ENCODE results near the gene SLAMF9.
A peak's percentile ranks its signal among the peaks of the same experiment; 100 is the strongest.

Gene SLAMF9

GRCh38 chr1:159932296-159933285 lies 21.4 kb downstream of the SLAMF9 start:
- DNase-seq (ENCODE audit: low spot score): no peak

GRCh38 chr1:159931795-159932173 lies 22.3 kb downstream of the SLAMF9 start:
- DNase-seq (ENCODE audit: low spot score): no peak

GRCh38 chr1:159931101-159931794 lies 22.8 kb downstream of the SLAMF9 start:
- DNase-seq (ENCODE audit: low spot score): no peak

- no peak for DNase-seq (ENCODE audit: low spot score)
Observed at GRCh38 chr1:159930634-159931033, 23.4 kb downstream of the SLAMF9 start.

- no peak for DNase-seq (ENCODE audit: low spot score)
Observed at GRCh38 chr1:159930216-159930615, 23.8 kb downstream of the SLAMF9 start.

GRCh38 chr1:159929155-159930051 lies 24.6 kb downstream of the SLAMF9 start:
- no peak for DNase-seq (ENCODE audit: low spot score)

- no peak for DNase-seq (ENCODE audit: low spot score)
Observed at GRCh38 chr1:159928491-159929050, 25.5 kb downstream of the SLAMF9 start.

- no peak for DNase-seq (ENCODE audit: low spot score)
Observed at GRCh38 chr1:159927849-159928431, 26.1 kb downstream of the SLAMF9 start.

- DNase-seq (ENCODE audit: low spot score): no peak
Observed at GRCh38 chr1:159927211-159927848, 26.7 kb downstream of the SLAMF9 start.

- DNase-seq (ENCODE audit: low spot score): no peak
Observed at GRCh38 chr1:159925719-159926078, 28.3 kb downstream of the SLAMF9 start.

- peak; percentile 94 for DNase-seq (ENCODE audit: low spot score)
Observed at GRCh38 chr1:159924791-159925718, 29.0 kb downstream of the SLAMF9 start, which contains the start of gene TAGLN2. Gene TAGLN2 (minus strand): TSS chr1:159925507. CDS start chr1:159920509, 4,998 bp downstream.

GRCh38 chr1:159924025-159924790 lies 29.8 kb downstream of the SLAMF9 start:
- peak; percentile 88 for DNase-seq (ENCODE audit: low spot score)

- DNase-seq (ENCODE audit: low spot score): peak; percentile 87
Observed at GRCh38 chr1:159923203-159924024, 30.6 kb downstream of the SLAMF9 start.

- no peak for DNase-seq (ENCODE audit: low spot score)
Observed at GRCh38 chr1:159922511-159923202, 31.4 kb downstream of the SLAMF9 start.

- no peak for DNase-seq (ENCODE audit: low spot score)
Observed at GRCh38 chr1:159921700-159922504, 32.1 kb downstream of the SLAMF9 start.

- no peak for DNase-seq (ENCODE audit: low spot score)
Observed at GRCh38 chr1:159921251-159921650, 32.8 kb downstream of the SLAMF9 start.
